ENCODE data around the gene TCF12. TPM values are rescaled to one million over a fixed set of nuclear protein-coding genes. Genes with fewer than 3 reads are reported as not detected.
"Not testable (repeated sequence)": the region's sequence is repeated elsewhere in the genome, so short reads cannot be mapped to it uniquely, and the experiment has no call there.

The TCF12 gene
- total RNA-seq, 1 experiment from 2014 or later, result 200 TPM

DNA sequence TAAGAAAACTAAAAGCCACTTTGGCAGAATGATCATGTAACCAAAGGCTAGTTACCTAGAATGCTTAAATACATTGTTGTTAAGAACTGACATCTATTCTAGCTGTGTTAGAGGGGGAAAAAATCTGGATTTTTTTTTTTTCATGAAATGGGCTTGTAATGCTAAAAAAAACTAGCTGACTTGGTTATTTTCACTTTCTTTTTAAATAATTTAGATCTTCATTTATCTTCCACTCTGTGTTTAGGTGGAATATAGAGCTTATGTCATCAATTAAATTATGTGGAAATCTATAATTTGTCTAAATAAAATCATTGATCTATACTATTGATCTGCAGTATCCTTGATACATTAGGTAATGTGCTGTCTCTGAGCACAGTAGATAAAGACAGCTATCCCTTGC, 217.4 kb downstream of the TCF12 start:
- DNase-seq (ENCODE audit: low read depth), result no peak

DNA sequence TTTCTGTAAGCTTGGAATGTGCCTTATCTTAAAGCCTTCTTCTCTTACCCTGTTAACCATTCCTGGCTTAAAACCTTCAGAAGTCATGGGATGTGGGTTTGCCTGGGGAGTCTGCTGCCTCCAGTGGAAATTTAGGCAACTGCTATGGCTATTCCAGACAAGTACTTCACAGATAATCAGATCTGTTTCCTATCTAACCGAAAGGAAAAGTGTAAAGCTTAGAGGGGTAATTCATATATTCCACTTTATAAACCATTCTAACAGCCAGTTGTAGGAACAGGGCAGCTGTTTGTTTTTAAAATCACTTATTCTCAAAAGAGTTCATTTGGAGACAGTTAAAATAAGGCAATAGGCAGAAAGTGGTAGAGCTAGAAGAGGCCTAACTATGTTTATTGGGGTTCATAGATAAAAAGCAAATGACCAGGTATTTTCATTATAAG, 219.9 kb downstream of the TCF12 start:
- peak; percentile 39 for DNase-seq (ENCODE audit: low read depth)

DNA sequence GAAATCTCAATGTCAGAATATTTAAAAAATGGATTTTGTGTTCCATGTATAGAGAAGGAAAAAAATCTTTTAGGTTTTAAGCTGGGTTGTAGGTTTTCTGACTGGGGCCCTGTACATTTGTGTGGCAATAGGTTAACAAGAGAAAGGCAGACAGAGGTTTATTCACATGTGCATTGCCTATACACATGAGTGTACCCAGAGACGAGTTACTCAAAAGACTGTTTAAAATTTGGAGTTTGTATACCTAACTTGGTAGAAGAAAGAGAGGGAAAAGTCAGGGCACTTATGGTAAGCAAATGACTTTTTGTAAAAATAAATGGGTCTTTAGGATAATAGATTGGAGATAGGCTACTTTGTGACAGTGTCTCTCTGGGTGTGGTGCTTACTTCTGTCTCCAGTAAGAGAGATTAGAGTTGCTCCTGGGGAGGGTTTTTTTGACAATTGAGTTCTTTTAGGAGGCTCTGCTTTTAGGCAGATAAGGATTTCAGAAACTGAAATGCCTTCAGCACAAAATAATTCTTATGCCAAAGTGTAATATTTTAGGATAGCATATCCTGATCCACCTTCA, 225.2 kb downstream of the TCF12 start:
- no peak for DNase-seq (ENCODE audit: low read depth)

DNA sequence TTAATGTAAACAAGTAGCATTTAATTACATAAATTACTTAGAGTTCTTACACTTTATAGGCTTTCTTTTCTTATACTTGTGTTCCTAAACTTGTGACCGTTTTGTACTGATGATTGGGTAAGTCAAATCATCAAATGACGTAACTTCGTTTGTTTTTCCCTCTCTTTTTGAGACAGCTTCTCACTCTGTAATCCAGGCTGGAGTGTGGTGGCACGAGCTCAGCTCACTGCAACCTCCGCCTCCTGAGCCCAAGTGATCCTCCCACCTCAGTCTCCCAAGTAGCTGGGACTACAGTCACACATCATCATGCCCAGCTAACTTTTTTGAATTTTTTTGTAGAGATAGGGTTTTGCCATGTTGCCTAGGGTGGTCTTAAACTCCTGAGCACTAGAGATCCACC, 226.0 kb downstream of the TCF12 start:
- no peak for DNase-seq (ENCODE audit: low read depth)

DNA sequence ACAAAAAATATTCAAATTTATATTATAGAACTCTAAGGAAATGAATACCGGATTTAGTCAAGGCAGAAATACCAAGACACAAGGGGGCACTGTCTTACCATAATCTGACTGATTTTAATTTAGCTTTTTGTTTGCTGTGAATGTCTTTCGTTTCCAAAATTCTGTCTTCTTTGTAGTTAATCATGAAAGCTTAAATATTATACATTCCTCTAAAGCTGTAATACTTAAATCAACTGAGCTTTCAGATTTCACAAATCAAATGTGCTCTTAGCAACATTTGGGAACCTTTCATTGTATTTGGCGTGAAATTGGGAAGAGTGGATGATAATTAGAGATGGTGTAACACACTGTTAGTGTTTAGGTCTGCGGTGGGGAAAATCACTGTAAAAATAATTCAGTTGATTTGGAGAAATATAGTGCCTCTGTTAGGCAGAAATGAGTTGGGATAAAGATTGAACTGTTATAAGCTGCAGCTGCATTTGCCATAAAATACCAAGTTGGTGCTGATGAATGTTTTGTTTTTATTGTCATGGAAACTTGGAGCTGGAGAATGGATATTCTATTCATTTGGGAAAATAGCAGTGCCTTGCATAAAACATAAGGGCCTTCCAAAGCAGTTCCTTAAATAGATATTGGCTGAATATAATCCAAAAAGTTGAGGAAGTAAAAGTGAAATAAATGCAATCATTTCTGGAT, 228.2 kb downstream of the TCF12 start:
- DNase-seq (ENCODE audit: low read depth), result peak; percentile 13

DNA sequence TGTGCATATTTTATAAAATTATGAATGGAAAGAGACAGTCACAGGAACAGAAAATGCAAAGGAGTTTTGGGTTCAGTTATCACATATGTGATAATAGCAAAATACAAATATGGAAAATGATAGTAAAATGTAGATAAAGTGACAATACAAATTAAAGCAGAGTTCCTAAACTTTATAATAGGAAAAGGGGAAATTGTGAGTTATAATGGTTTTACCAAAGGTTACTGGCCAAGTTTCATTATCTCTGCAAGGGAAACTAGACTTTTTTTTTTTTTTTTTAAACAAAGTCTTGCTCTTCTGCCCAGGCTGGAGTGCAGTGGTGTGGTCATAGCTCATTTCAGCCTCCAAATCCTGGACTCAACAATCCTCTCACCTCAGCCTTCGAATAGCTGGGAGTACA, 229.2 kb downstream of the TCF12 start:
- no peak for DNase-seq (ENCODE audit: low read depth)

DNA sequence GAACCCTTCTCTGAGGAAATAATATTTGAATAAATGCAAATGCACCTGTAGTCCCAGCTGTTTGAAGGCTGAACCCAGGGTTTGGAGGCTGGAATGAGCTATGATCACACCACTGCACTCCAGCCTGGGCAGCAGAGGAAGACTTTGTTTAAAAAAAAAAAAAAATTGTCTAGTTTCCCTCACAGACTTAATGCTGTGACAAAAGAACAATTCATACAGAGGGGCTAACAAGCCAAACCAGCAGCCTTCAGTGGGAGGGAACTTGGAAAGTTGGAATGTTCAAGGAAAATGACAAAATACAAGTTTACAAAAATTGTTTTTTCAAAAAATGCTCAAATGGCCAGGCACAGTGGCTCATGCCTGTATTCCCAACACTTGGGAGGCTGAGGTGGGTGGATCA, 229.8 kb downstream of the TCF12 start:
- DNase-seq (ENCODE audit: low read depth), result no peak

DNA sequence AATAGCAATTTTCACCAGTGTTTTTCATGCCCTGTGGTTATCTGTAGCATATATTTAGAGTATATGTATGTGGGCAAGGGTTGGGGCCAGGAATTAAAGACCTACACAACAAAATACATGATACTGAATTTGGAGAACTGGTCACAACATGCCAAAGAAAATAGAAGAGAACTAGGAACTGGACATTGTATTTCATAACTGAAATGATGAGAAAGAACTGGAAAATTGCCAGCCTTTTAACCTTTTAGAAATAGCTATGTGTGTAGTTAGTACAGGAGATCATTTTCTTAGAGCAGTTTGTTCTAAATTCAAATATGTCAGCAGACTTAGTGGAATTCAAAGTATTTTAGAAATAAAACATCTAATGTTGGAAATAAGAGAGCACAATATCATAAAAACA, 230.8 kb downstream of the TCF12 start:
- DNase-seq (ENCODE audit: low read depth), result no peak

DNA sequence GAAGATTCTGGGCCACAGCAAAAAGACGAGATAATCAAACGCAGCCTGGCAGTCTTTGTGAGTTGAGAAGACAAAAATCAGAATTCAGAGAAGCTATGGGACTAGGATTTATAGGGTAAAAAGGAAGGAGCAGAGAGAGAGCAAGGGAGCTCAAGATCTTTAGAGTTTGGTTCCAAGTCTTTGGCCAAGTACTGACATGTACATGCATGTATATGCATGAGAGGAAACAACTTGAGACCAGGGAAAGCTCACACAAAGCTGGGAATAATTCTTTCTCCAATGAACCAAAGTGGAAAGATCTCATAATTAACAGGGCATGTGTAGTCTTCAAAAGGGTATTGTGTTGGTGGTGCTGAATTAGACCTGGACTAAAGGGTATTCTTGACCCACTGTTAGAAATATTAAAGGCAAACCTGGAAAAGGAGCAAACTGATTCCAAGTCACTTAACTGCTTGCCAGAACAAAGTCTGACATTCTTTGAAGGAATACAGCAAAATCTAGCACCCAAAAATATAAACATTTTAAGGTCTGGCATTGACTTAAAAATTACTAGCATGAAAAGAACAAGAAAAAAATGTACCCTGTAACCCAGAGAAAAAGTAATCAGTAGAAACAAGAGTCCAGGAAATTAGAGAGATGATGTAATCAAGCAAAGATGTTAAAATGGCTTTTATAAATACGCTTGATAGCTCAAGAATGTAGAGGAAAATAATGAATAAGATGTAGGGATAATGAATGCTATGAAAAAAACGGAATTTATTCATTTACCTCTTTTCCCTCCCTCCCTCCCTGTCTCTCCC, 231.8 kb downstream of the TCF12 start:
- no peak for DNase-seq (ENCODE audit: low read depth)

DNA sequence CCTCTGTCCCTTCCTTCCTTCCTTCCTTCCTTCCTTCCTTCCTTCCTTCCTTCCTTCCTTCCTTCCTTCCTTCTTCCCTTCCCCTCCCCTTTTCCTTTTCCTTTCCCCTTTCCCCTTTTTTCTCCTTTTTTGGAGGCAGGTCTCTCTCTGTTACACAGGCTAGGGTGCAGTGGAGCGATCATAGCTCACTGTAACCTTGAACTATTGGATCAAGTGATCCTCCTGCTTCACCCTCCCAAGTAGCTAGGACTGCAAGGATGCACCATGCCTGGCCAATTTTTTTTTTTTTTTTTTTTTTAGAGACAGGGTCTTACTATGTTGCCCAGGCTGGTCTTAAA, 232.4 kb downstream of the TCF12 start:
- DNase-seq (ENCODE audit: low read depth), result not testable (repeated sequence)

DNA sequence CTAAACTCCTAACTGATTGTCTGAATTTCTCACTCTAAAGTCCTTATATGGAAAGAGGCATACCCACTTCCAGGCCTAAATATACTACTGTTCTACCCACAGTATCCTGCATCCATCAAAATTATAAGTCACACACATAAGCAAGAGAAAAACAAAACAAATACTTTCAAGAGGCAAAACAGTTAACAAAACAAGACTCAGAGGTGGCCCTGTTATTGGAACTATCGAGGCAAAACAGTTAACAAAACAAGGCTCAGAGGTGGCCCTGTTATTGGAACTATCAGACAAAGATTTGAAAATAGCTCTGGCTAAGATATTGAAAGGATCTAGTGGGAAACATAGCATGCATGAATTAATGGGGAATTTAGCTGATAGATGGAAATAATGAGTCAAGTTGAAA, 233.7 kb downstream of the TCF12 start:
- DNase-seq (ENCODE audit: low read depth), result no peak

DNA sequence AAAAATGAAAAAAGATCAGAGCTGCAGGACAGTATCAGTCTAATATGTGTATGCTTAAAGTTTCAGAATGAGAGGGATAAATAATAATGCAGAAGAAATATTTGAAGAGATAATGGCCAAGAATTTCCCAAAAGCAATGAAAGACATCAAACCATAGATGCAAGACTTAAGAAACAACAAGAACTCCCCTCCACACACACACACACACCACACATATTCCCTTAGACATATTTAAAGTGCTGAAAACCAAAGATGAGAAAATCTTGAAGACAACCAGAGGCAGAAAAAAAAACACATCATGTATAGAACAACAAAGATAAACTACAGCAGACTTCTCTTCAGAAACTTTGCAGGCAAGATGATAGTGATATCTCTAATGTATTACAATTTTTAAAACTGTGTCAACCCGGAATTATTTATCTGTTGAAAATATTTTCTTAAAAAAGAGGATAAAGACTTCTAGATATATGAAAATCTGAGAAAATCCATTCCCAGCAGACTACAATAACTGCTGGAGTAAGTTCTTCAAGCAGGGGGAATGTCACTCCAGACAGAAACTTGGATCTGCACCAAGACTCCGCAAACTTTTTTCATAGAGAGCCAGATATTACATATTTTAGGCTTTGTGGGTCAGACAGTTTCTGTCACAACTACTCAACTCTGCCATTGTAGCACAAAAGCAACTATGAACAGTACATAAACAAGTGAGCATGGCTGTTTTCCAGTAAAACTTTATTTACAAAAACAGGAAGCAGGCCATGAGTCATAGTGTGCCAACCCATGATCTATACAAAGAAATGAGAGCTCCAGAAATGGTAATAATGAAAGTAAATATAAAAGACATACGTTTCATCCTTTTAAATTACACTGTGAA, 234.5 kb downstream of the TCF12 start:
- no peak for DNase-seq (ENCODE audit: low read depth)

DNA sequence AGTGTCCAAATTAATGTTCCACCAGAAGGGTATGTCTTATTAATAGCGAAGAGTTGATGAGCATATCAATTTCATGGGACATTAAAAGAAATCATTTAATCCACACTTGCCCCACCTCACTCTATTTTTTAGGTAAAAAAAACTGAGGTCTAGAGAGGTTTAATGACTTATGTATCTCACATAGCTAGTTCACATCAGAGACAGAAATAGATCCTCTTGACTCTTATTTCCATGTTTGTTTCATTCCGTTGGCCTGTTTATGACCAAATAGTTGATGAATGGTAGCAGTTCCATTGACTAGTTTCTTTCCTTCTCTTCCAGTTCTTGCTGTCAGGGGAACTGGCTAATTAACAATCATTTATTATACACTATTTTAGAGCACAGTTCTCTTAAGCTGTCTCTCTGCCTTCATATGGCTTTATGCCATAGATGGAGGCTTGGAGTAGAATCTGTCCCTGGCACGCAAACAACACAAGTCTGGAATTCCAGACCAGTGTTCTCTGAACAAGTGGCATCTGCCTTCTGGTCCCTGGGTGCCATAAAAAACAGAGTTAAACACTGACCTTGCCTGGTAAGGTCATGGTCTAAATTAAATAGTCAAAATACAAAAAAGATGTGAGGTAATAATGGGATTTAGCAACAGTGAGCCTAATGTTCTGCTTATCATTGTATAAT, 237.9 kb downstream of the TCF12 start:
- no peak for DNase-seq (ENCODE audit: low read depth)

DNA sequence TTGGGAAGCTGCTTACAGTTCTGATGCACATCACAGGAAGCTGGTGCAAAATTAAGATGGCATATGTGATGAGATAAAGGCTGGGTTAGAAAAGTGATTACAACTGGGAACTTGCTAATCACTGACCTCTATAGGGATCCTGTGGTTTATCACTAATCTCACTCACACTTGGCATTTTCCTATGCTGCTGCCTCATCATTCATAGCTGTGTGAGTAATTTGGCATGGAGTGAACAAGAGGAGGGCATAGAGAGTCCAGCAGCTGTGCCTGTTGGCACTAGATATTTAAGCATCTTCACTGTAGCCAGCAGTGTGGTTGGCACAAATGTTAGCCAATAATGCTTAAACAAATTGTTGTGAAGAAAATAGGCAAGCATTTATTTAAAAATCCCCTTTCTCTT, 240.1 kb downstream of the TCF12 start:
- DNase-seq (ENCODE audit: low read depth), result peak; percentile 23

DNA sequence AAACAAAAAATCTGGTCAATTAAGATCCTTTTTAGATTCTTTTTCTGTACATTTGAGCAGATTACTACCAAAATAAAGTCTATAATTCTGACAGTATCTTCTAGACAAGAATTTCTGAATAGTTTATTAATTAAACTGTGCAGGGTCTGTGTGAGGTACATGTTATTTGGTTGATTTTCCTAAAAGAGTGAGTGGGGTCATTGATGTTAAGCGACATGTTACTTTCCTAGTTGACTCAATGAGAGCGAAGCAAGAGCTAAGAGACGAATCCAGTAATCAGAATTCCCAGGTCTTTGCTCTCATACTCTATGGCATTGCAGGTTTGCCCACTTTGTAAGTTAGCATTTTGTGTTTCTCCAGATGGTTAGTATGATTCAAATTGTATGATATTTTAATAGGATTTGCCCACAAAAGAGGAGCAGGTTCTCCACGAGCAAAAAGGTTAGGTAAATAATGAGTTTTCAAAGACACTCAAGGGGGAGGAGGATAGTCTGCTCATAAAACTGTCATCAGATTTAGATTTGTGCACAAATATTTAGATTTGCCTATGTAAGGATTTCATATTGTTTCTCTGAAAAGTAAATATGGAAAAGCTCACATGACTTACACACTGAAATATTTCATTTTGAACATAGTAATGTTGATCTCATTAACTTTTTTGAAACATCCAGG, 240.7 kb downstream of the TCF12 start:
- no peak for DNase-seq (ENCODE audit: low read depth)

DNA sequence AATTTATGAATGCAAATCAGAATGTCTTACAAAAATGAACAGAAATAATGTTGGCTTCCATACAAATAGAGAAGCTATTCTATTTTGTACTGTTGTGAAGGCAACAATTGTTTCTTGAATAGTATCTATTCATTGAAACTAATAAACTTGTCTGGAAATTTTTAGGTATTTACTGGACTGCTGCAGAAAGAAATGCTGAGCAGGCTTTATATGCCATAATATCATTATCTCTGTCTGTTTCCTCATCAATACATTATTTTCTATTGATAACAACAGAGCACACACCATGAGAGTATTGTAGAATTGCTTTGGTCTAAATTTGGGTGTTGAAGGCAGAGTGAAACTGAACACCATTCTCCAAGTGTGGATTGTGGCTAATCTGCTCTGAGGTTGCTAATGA, 241.3 kb downstream of the TCF12 start:
- no peak for DNase-seq (ENCODE audit: low read depth)

DNA sequence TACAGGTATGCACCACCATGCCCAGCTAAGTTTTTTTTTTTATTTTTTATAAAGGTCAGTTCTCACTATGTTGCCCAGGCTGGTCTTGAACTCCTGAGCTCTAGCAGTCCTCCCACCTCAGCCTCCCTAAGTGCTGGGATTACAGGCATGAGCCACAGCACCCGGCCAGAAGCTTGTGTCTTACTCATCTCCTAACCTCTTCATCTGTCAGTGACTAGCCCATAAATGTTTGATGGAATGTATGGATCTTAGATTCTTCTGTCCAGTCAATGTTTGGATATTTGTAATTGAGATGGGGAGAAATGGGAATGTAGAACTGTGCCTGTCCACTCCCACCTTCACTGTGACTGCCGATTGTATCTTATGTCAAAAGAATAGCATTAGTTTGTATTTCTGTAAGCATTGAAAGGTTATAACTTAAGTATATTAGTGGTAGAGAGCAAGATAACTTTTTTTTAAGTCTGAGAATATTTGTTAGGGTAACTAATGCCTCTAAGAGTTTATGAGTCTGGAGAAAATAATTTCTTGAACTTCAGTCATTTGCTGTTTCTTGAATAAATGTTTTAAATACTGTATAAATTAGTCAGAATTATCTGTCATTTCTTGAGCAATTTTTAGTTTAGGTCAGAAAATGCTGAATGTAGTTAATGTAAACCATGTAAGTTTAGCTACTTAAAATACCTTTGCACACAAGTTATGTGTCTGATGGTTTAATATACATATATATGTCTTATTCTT, 242.5 kb downstream of the TCF12 start:
- peak; percentile 6 for DNase-seq (ENCODE audit: low read depth)

DNA sequence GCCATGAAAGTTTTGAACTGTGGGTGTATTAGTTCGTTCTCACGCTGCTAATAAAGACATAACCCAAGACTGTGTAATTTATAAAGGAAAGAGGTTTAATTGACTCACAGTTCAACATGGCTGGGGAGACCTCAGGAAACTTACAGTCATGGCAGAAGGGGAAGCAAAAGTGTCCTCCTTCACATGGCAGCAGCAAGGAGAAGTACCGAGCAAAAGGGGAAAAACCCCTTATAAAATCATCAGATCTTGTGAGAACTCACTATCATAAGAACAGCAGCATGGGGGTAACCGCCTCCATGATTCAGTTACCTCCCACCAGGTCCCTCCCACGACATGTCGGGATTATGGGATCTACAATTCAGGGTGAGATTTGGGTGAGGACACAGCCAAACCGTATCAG, 245.8 kb downstream of the TCF12 start:
- DNase-seq (ENCODE audit: low read depth), result not testable (repeated sequence)

DNA sequence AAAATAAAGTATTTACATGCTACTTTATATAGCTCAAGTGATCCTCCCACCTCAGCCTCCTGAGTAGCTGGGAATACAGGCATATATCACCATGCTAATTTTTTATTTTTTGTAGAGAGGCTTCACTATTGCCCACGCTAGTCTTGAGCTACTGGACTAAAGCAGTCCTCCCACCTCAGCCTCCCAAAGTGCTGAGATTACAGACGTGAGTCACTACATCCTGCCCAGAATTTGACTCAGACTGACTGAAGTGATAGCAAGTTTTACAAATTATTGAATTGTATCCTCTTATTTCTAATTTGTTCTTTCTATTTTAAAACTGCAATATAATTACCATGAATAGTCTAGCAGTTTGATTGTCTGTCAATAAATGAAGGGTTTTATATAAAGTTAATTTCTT, 247.5 kb downstream of the TCF12 start:
- DNase-seq (ENCODE audit: low read depth), result peak; percentile 65

DNA sequence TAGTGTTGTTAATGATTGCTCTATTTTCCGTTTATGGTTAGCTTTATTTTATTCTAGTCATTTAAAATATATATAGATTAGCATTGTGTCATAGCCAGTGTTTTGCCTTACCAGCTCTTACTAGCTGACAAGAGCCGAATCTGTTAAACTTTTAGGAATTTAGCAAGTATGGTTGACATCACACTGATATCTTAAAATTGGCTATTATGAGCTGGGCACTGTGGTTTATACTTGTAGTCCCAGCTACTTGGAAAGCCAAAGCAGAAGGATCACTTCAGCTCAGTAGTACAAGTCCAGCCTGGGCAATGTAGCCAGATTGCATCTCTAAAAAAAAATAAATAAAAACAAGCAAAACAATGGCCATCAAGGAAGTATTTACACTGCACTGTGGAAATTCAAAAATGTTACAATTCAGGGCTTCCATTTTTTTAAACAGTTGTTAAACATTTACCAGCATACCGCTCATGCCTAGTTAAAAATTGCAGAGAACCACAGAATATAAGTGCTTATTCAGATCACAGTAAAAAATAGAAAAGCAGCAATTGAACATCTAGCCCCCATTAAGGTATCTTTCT, 249.5 kb downstream of the TCF12 start:
- DNase-seq (ENCODE audit: low read depth), result no peak

Measured in Daoy (cell line).